ENCODE results near the gene GTF2H1. TPM values are rescaled to one million over a fixed set of nuclear protein-coding genes. Genes with fewer than 3 reads are reported as not detected.

The GTF2H1 gene
- total and polyA plus RNA-seq, 3 donors from 2014 or later: 79.2 to 111 (median 103) TPM

- Histone ChIP-seq H3K4me3 (no peak overlapping the region), H3K4me1 (peaks cover 22% of the 10 kb centered on the region), H3K27ac (peak overlapping the region; percentile 44 to 62), H3K9me3 (no peaks in the 10 kb centered on the region), H3K27me3 (no peaks in the 10 kb centered on the region), H3K36me3 (ENCODE audit: low read depth, missing control alignments) (no peaks in the 10 kb centered on the region)
- no peak for DNase-seq
- TF ChIP-seq CTCF (IDR thresholded peaks at IDR 0.05) (no peak), POLR2A (IDR thresholded peaks at IDR 0.05) (no peak)
- intact Hi-C loops (cut with DNase I; ENCODE audit: low total_unique reads): no loop called here
- 69 to 75% methylated on average over 1 of the region's 1 CpG for WGBS, 2 donors
Observed at GRCh38 chr11:18332302-18332701, 9.9 kb downstream of the GTF2H1 start.

- TF ChIP-seq POLR2A (IDR thresholded peaks at IDR 0.05) (no peak), CTCF (IDR thresholded peaks at IDR 0.05) (no peak)
- WGBS, 2 donors: 86 to 91% methylated on average over 3 of the region's 3 CpGs
- H3K4me1 ChIP-seq: peaks cover 18% of the 10 kb centered on the region
- H3K27me3 ChIP-seq: no peaks in the 10 kb centered on the region
- no peak overlapping the region for H3K4me3 ChIP-seq
- H3K9me3 ChIP-seq: no peaks in the 10 kb centered on the region
- intact Hi-C loops (cut with DNase I; ENCODE audit: low total_unique reads): no loop called here
- no peaks in the 10 kb centered on the region for H3K36me3 ChIP-seq (ENCODE audit: low read depth, missing control alignments)
- no peak for DNase-seq
- H3K27ac ChIP-seq: no peak overlapping the region
Observed at GRCh38 chr11:18332891-18333290, 10.5 kb downstream of the GTF2H1 start.

- Histone ChIP-seq H3K36me3 (ENCODE audit: low read depth, missing control alignments) (no peaks in the 10 kb centered on the region), H3K4me1 (no peaks in the 10 kb centered on the region), H3K27me3 (no peaks in the 10 kb centered on the region), H3K27ac (no peak overlapping the region), H3K4me3 (no peak overlapping the region), H3K9me3 (no peaks in the 10 kb centered on the region)
- 88 to 92% methylated on average over 5 of the region's 5 CpGs for WGBS, 2 donors
- intact Hi-C loops (cut with DNase I; ENCODE audit: low total_unique reads): no loop called here
- TF ChIP-seq CTCF (IDR thresholded peaks at IDR 0.05) (no peak), POLR2A (IDR thresholded peaks at IDR 0.05) (no peak)
- DNase-seq: no peak
Observed at GRCh38 chr11:18347471-18348125, 25.2 kb downstream of the GTF2H1 start.

GRCh38 chr11:18352581-18352980 is 30.2 kb downstream of the GTF2H1 start:
- Histone ChIP-seq H3K27ac (no peak overlapping the region), H3K9me3 (no peaks in the 10 kb centered on the region), H3K4me3 (no peak overlapping the region), H3K27me3 (no peaks in the 10 kb centered on the region), H3K4me1 (no peaks in the 10 kb centered on the region), H3K36me3 (ENCODE audit: low read depth, missing control alignments) (no peaks in the 10 kb centered on the region)
- intact Hi-C loops (cut with DNase I; ENCODE audit: low total_unique reads): no loop called here
- 90% methylated on average over 3 of the region's 3 CpGs for WGBS, 2 donors
- no peak for DNase-seq
- TF ChIP-seq CTCF (IDR thresholded peaks at IDR 0.05): no peak
- TF ChIP-seq POLR2A (IDR thresholded peaks at IDR 0.05): no peak

- TF ChIP-seq POLR2A (IDR thresholded peaks at IDR 0.05) (no peak), CTCF (IDR thresholded peaks at IDR 0.05) (no peak)
- no peaks in the 10 kb centered on the region for H3K36me3 ChIP-seq (ENCODE audit: low read depth, missing control alignments)
- no peak overlapping the region for H3K4me3 ChIP-seq
Observed at GRCh38 chr11:18358646-18359045, 36.3 kb downstream of the GTF2H1 start.

More at GRCh38 chr11:18358646-18359045, 36.3 kb downstream of the GTF2H1 start:
- no peaks in the 10 kb centered on the region for H3K27me3 ChIP-seq
- 88 to 90% methylated on average over 4 of the region's 4 CpGs for WGBS, 2 donors
- no peaks in the 10 kb centered on the region for H3K9me3 ChIP-seq
- DNase-seq: no peak
- H3K27ac ChIP-seq: no peak overlapping the region
- intact Hi-C loops (cut with DNase I; ENCODE audit: low total_unique reads): no loop called here
- H3K4me1 ChIP-seq: no peaks in the 10 kb centered on the region

Measured in testis (tissue), 3 donors.